ENCODE results near the gene GINS2. TPM values are rescaled to one million over a fixed set of nuclear protein-coding genes. Genes with fewer than 3 reads are reported as not detected.

GINS2 gene
- total and polyA plus RNA-seq, 9 donors, result 8.5 to 15.5 (median 10.6) TPM

DNA sequence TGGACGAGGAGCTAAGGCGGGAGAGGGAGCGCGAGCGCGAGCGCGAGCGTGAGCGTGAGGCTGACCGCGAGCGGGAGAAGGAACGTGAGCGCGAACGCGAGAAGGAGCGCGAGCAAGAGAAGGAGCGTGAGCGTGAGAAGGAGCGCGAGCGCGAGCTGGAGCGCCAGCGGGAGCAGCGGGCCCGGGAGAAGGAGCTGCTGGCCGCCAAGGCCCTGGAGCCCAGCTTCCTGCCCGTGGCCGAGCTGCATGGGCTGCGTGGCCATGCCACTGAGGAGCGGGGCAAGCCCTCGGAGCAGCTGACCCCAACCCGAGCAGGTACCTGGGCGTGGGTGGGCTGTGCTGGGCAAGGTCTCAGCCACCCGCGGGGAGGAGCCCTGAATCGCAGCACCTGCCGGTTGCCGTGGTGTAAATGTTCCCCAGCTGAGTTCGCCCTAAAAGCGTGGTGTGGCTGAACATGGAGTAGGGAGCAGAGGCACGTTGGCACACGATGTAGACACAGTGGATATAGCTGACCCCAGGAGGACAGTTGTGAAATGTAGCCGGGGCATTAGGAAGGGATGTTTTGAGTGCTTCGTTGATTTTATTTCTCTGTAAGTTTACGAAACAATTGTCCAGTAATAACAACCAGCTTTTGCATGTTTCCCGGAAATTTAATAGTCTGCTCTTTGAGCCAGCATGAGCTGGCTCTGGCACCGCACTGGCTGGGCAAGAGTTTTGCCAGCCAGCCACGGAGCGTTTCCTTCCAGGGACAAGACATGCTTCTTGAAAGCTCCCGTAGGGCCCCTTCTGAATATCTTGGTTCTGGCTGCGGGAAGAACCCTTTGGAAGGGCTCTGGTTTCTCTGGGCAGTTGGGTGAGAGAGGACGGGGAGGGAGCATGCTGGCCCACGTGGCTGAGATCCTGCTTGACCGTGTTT, 32.1 kb downstream of the GINS2 start:
- WGBS (ENCODE audit: insufficient coverage), result 88% methylated on average over 59 of the region's 59 CpGs
- Histone ChIP-seq H3K27ac (ENCODE audit: low read length) (no peak overlapping the region), H3K9me3 (replicated peaks; ENCODE audit: control insufficient read depth, low read depth, low read length) (no peaks in the 10 kb centered on the region), H3K36me3 (ENCODE audit: control insufficient read depth, insufficient read depth, low read length) (peaks cover 67% of the 10 kb centered on the region), H3K4me1 (ENCODE audit: control insufficient read depth, insufficient read depth, low read length) (peaks cover 29% of the 10 kb centered on the region), H3K4me3 (ENCODE audit: low read length) (no peak overlapping the region), H3K27me3 (ENCODE audit: control insufficient read depth, insufficient read depth, low read length) (no peaks in the 10 kb centered on the region)
- no peak for DNase-seq

- peaks cover 40% of the 10 kb centered on the region for H3K4me1 ChIP-seq (ENCODE audit: control insufficient read depth, insufficient read depth, low read length)
- WGBS (ENCODE audit: insufficient coverage), result 92% methylated on average over 33 of the region's 35 CpGs
- H3K9me3 ChIP-seq (replicated peaks; ENCODE audit: control insufficient read depth, low read depth, low read length), result no peaks in the 10 kb centered on the region
- H3K36me3 ChIP-seq (ENCODE audit: control insufficient read depth, insufficient read depth, low read length), result peaks cover 59% of the 10 kb centered on the region
- H3K27ac ChIP-seq (ENCODE audit: low read length), result no peak overlapping the region
- no peaks in the 10 kb centered on the region for H3K27me3 ChIP-seq (ENCODE audit: control insufficient read depth, insufficient read depth, low read length)
- no peak overlapping the region for H3K4me3 ChIP-seq (ENCODE audit: low read length)
- DNase-seq, result no peak
Observed at GRCh38 chr16:85655216-85656129, 33.3 kb downstream of the GINS2 start.

GRCh38 chr16:85654251-85655095, 34.3 kb downstream of the GINS2 start:
- Histone ChIP-seq H3K4me1 (ENCODE audit: control insufficient read depth, insufficient read depth, low read length) (peaks cover 40% of the 10 kb centered on the region), H3K9me3 (replicated peaks; ENCODE audit: control insufficient read depth, low read depth, low read length) (no peaks in the 10 kb centered on the region), H3K36me3 (ENCODE audit: control insufficient read depth, insufficient read depth, low read length) (peaks cover 52% of the 10 kb centered on the region), H3K4me3 (ENCODE audit: low read length) (no peak overlapping the region), H3K27me3 (ENCODE audit: control insufficient read depth, insufficient read depth, low read length) (no peaks in the 10 kb centered on the region), H3K27ac (ENCODE audit: low read length) (no peak overlapping the region)
- no peak for DNase-seq
- 93% methylated on average over 40 of the region's 41 CpGs for WGBS (ENCODE audit: insufficient coverage)

DNA sequence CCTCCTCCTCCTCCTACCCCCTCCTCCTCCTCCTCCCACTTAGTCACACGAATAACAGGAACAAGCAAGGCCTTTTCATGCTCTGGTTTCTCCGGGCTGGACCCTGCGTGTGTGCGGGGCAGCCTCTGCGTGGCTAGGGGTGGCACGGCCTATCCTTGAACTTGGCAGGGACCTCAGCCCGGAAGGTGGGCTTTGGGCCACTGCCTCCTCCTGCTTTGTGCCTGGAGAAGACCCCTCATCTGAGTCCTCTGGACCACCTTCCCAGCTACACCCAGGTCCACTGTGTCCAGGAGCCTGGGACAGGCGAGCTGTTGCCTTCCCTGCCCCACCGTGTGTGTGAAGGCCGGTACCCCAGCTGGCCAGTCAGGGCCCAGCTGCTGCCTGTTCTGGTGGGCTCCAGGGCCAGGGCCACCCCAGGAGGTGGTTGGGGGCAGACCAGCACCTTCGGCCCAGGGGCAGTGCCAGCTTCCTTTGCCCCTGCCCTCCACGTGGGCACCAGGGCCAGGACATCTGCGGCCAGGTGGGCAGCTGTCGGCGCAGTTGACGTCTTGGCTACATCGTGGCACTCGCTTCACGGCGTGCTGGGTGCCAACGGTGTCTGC, 35.4 kb downstream of the GINS2 start:
- H3K4me1 ChIP-seq (ENCODE audit: control insufficient read depth, insufficient read depth, low read length), result peaks cover 40% of the 10 kb centered on the region
- peaks cover 49% of the 10 kb centered on the region for H3K36me3 ChIP-seq (ENCODE audit: control insufficient read depth, insufficient read depth, low read length)
- no peak overlapping the region for H3K4me3 ChIP-seq (ENCODE audit: low read length)
- no peak for DNase-seq
- H3K27ac ChIP-seq (ENCODE audit: low read length), result no peak overlapping the region
- WGBS (ENCODE audit: insufficient coverage), result 90% methylated on average over 19 of the region's 21 CpGs
- no peaks in the 10 kb centered on the region for H3K9me3 ChIP-seq (replicated peaks; ENCODE audit: control insufficient read depth, low read depth, low read length)
- no peaks in the 10 kb centered on the region for H3K27me3 ChIP-seq (ENCODE audit: control insufficient read depth, insufficient read depth, low read length)

GRCh38 chr16:85652431-85653221, 36.1 kb downstream of the GINS2 start:
- 20% methylated on average over 24 of the region's 35 CpGs for WGBS (ENCODE audit: insufficient coverage)
- peak; percentile 74 for DNase-seq
- peaks cover 41% of the 10 kb centered on the region for H3K36me3 ChIP-seq (ENCODE audit: control insufficient read depth, insufficient read depth, low read length)
- H3K27me3 ChIP-seq (ENCODE audit: control insufficient read depth, insufficient read depth, low read length), result no peaks in the 10 kb centered on the region
- no peaks in the 10 kb centered on the region for H3K9me3 ChIP-seq (replicated peaks; ENCODE audit: control insufficient read depth, low read depth, low read length)
- no peak overlapping the region for H3K4me3 ChIP-seq (ENCODE audit: low read length)
- H3K27ac ChIP-seq (ENCODE audit: low read length), result peak overlapping the region; percentile 78
- peaks cover 40% of the 10 kb centered on the region for H3K4me1 ChIP-seq (ENCODE audit: control insufficient read depth, insufficient read depth, low read length)

DNA sequence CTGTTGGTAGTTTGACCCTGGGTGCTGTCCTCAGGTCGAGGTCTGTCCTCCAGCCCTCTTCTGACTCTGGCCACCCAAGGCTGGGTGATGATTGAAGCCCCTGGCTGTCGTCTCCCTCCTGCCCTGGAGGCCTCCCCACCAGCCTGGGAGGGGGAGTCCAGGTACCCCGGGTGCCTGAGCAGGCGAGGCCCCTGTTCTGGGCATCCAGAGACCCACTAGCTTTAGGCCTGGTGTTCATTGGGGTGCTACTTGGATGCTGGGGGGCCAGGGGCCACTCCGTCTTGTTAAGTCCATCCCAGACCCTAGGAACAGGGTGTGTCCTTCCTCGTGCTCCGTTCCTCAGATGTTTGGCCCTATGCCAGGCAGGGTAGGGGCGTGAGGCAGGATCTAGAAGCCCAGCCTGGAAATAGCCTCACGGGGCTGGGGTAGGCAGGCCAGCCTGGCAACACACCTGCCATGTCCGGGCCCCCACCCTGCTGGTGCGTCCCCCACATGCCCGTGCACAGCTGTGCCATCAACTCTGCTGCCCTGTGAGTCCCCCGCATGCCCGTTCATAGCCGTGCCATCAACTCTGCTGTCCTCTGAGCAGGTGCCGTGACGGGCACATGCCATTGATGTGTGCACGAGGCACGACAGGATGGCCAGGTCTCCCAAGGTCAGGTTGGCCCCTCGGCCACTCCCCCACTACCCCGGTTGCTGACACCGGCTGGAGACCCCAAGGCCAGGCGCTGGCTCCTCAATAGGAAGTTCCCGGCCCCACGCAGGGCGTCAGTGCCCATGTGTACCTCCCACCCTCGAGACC, 36.9 kb downstream of the GINS2 start:
- 41% methylated on average over 23 of the region's 27 CpGs for WGBS (ENCODE audit: insufficient coverage)
- H3K4me3 ChIP-seq (ENCODE audit: low read length), result no peak overlapping the region
- peaks cover 33% of the 10 kb centered on the region for H3K36me3 ChIP-seq (ENCODE audit: control insufficient read depth, insufficient read depth, low read length)
- DNase-seq, result peak; percentile 77
- peaks cover 40% of the 10 kb centered on the region for H3K4me1 ChIP-seq (ENCODE audit: control insufficient read depth, insufficient read depth, low read length)
- peak overlapping the region; percentile 78 for H3K27ac ChIP-seq (ENCODE audit: low read length)
- no peaks in the 10 kb centered on the region for H3K27me3 ChIP-seq (ENCODE audit: control insufficient read depth, insufficient read depth, low read length)
- no peaks in the 10 kb centered on the region for H3K9me3 ChIP-seq (replicated peaks; ENCODE audit: control insufficient read depth, low read depth, low read length)

DNA sequence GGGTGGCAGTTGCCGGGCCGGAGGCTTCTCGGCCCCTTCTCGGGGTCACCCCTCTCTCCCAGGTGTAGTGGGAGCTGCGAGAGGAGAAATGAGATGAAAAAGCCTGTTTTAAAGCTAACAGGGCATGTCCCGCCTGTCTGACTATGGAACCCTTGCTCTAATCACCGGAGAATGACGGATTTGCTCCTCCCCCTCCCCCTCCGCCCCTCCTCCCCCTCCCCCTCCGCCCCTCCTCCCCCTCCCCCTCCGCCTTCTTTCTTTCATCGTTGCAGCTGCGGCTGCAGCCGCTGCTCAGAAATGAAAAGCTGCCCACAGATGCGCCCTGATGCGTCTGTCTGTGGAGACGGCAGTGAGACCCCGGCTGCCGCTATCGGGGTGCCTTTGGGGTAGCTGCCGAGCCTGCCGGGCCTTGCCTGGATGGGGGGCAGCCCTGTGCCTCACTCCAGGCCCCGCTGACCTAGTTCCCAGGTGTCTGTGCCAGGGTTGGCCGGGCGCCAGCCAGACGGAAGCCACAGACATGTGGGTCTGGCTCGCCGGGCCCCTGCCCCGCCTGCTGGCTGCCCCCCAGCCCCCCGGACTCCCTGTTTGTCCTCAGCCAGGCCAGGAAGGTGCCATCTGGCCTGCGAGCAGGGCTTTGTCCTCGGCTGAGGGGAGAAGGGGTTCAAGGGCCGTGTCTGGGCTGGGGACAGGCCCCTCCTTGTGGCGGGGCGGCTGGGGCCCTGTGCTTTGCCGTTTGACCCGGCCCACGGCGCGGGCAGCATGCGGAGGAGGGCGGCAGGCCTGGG, 37.7 kb downstream of the GINS2 start:
- DNase-seq, result peak; percentile 66
- Histone ChIP-seq H3K27me3 (ENCODE audit: control insufficient read depth, insufficient read depth, low read length) (no peaks in the 10 kb centered on the region), H3K9me3 (replicated peaks; ENCODE audit: control insufficient read depth, low read depth, low read length) (no peaks in the 10 kb centered on the region), H3K27ac (ENCODE audit: low read length) (peak overlapping the region; percentile 5), H3K36me3 (ENCODE audit: control insufficient read depth, insufficient read depth, low read length) (peaks cover 25% of the 10 kb centered on the region), H3K4me3 (ENCODE audit: low read length) (no peak overlapping the region), H3K4me1 (ENCODE audit: control insufficient read depth, insufficient read depth, low read length) (peaks cover 40% of the 10 kb centered on the region)
- 29% methylated on average over 23 of the region's 42 CpGs for WGBS (ENCODE audit: insufficient coverage)
